Hepatocyte (in vitro differentiated cells): ENCODE results near the gene OBP2A. TPM values are rescaled to one million over a fixed set of nuclear protein-coding genes. Genes with fewer than 3 reads are reported as not detected.
"Not testable (repeated sequence)": the region's sequence is repeated elsewhere in the genome, so short reads cannot be mapped to it uniquely, and the experiment has no call there.

Source experiments
- DNase-seq: peaks from one replicate; pipeline ENCODE4 v3.0.0-alpha.2; 2016; ENCODE audit warnings: low spot score
- H2AFZ ChIP-seq: fragments of 200-600 bp; sonication (generic); 2 replicates; pipeline ENCODE4 v1.6.0; 2016; ENCODE audit warnings: antibody characterized with exemption, mild to moderate bottlenecking
- H3K27ac ChIP-seq: fragments of 200-600 bp; sonication (generic); 2 replicates; pipeline ENCODE4 v1.5.1; 2016; ENCODE audit warnings: mild to moderate bottlenecking
- H3K27me3 ChIP-seq: fragments of 200-600 bp; sonication (generic); 2 replicates; pipeline ENCODE4 v1.6.1; 2016
- H3K36me3 ChIP-seq: fragments of 200-600 bp; sonication (generic); replicated peaks from 2 replicates; pipeline ENCODE4 v1.5.1; 2016; ENCODE audit warnings: low read depth; ENCODE audit not compliant: insufficient read depth
- H3K4me1 ChIP-seq: fragments of 200-600 bp; sonication (generic); 2 replicates; pipeline ENCODE4 v1.5.1; 2016; ENCODE audit warnings: mild to moderate bottlenecking, moderate library complexity; ENCODE audit not compliant: insufficient read depth
- H3K4me2 ChIP-seq: fragments of 200-600 bp; sonication (generic); 2 replicates; pipeline ENCODE4 v1.6.0; 2016
- H3K4me3 ChIP-seq: fragments of 200-600 bp; sonication (generic); 2 replicates; pipeline ENCODE4 v1.5.1; 2016; ENCODE audit warnings: mild to moderate bottlenecking
- H3K79me2 ChIP-seq: fragments of 200-600 bp; sonication (generic); 2 replicates; pipeline ENCODE4 v1.6.0; 2017; ENCODE audit warnings: mild to moderate bottlenecking
- H3K9me2 ChIP-seq: fragments of 200-600 bp; sonication (generic); replicated peaks from 2 replicates; pipeline ENCODE4 v1.6.0; 2017; ENCODE audit warnings: mild to moderate bottlenecking; ENCODE audit not compliant: insufficient read depth
- H3K9me3 ChIP-seq: fragments of 200-600 bp; sonication (generic); 2 replicates; pipeline ENCODE4 v1.5.1; 2016; ENCODE audit warnings: low read depth, mild to moderate bottlenecking
- H4K20me1 ChIP-seq: fragments of 200-600 bp; sonication (generic); 2 replicates; pipeline ENCODE4 v1.6.0; 2016; ENCODE audit warnings: mild to moderate bottlenecking; ENCODE audit not compliant: insufficient read depth, poor library complexity, severe bottlenecking
- CTCF ChIP-seq: fragments of 200-600 bp; sonication (generic); IDR thresholded peaks from 2 replicates; pipeline ENCODE4 v1.5.1; 2016; ENCODE audit warnings: antibody characterized with exemption, mild to moderate bottlenecking; ENCODE audit not compliant: poor library complexity
- EZH2 ChIP-seq: fragments of 200-600 bp; sonication (generic); IDR thresholded peaks from 2 replicates; pipeline ENCODE4 v1.6.1; 2016; ENCODE audit warnings: antibody characterized with exemption, mild to moderate bottlenecking, borderline replicate concordance
- EZH2phosphoT487 ChIP-seq: fragments of 200-600 bp; sonication (generic); IDR thresholded peaks from one replicate; pipeline ENCODE4 v1.6.1; 2018; ENCODE audit warnings: antibody characterized with exemption, mild to moderate bottlenecking, low read depth, moderate library complexity; ENCODE audit not compliant: unreplicated experiment, severe bottlenecking
- WGBS: methylation state at CpG from one replicate; pipeline ENCODE4 v1.1.6; 2016; ENCODE audit warnings: low lambda C conversion rate; ENCODE audit errors: missing lambda C conversion rate; 5-methylcytosine and 5-hydroxymethylcytosine counted together
- polyA plus RNA-seq: library from polyadenylated mRNA; unstranded; fragments of >200 nt; fragmentation: Nextera tagmentation; extraction: Ambion mirVana; gene quantifications from 2 replicates; pipeline ENCODE4 v1.2.1, GENCODE V29; 2016
- total RNA-seq: library from RNA; depleted of rRNA; stranded (reverse); fragments of >200 nt; gene quantifications from 2 replicates; pipeline ENCODE4 v1.2.3, GENCODE V29; 2014

OBP2A gene
- total and polyA plus RNA-seq, 2 experiments from 2014 or later = not detected

GRCh38 chr9:135525241-135526088, 20.5 kb upstream of the OBP2A start:
- Histone ChIP-seq H3K79me2 (no peaks in the 10 kb centered on the region), H3K27ac (no peak overlapping the region), H3K27me3 (no peaks in the 10 kb centered on the region), H3K36me3 (no peaks in the 10 kb centered on the region), H4K20me1 (no peaks in the 10 kb centered on the region), H3K4me3 (no peak overlapping the region), H3K9me2 (no peaks in the 10 kb centered on the region), H2AFZ (no peak overlapping the region), H3K4me1 (no peaks in the 10 kb centered on the region), H3K9me3 (no peaks in the 10 kb centered on the region), H3K4me2 (no peak overlapping the region)
- 88% methylated on average over 18 of the region's 31 CpGs for WGBS
- DNase-seq = no peak
- TF ChIP-seq EZH2 = no peak
- TF ChIP-seq CTCF = no peak
- no peak for TF ChIP-seq EZH2phosphoT487

GRCh38 chr9:135526089-135526729, 19.7 kb upstream of the OBP2A start:
- Histone ChIP-seq H3K36me3 (no peaks in the 10 kb centered on the region), H2AFZ (no peak overlapping the region), H3K27ac (no peak overlapping the region), H3K27me3 (no peaks in the 10 kb centered on the region), H3K79me2 (no peaks in the 10 kb centered on the region), H3K9me3 (no peaks in the 10 kb centered on the region), H3K4me3 (no peak overlapping the region), H4K20me1 (no peaks in the 10 kb centered on the region), H3K9me2 (no peaks in the 10 kb centered on the region), H3K4me2 (no peak overlapping the region), H3K4me1 (no peaks in the 10 kb centered on the region)
- WGBS = 89% methylated on average over 3 of the region's 11 CpGs
- no peak for TF ChIP-seq EZH2
- TF ChIP-seq CTCF = no peak
- TF ChIP-seq EZH2phosphoT487 = no peak
- DNase-seq = no peak

- H3K4me2 ChIP-seq = no peak overlapping the region
- TF ChIP-seq EZH2 (no peak), CTCF (no peak), EZH2phosphoT487 (no peak)
- H3K9me3 ChIP-seq = no peaks in the 10 kb centered on the region
- no peaks in the 10 kb centered on the region for H3K36me3 ChIP-seq
- no peaks in the 10 kb centered on the region for H3K4me1 ChIP-seq
- WGBS = 76% methylated on average over 29 of the region's 30 CpGs
- H2AFZ ChIP-seq = no peak overlapping the region
- H3K27ac ChIP-seq = no peak overlapping the region
- DNase-seq = no peak
- H3K79me2 ChIP-seq = no peaks in the 10 kb centered on the region
- H3K27me3 ChIP-seq = no peaks in the 10 kb centered on the region
- no peaks in the 10 kb centered on the region for H3K9me2 ChIP-seq
- H3K4me3 ChIP-seq = no peak overlapping the region
- H4K20me1 ChIP-seq = no peaks in the 10 kb centered on the region
Observed at GRCh38 chr9:135526730-135527571, 19.0 kb upstream of the OBP2A start.

GRCh38 chr9:135528842-135529435, 17.0 kb upstream of the OBP2A start:
- not testable (repeated sequence) for DNase-seq, H4K20me1 ChIP-seq, H3K27ac ChIP-seq, H3K9me2 ChIP-seq, H3K27me3 ChIP-seq, H3K4me2 ChIP-seq, H3K4me1 ChIP-seq, H2AFZ ChIP-seq, H3K9me3 ChIP-seq, H3K4me3 ChIP-seq, H3K79me2 ChIP-seq, H3K36me3 ChIP-seq
- 95% methylated on average over 10 of the region's 10 CpGs for WGBS
